Psoas muscle (tissue), 8 donors: ENCODE results near the gene CELF4. TPM values are rescaled to one million over a fixed set of nuclear protein-coding genes. Genes with fewer than 3 reads are reported as not detected.

Source experiments
- ATAC-seq, 4 donors: fragments of 200-7000 bp; cut with Tn5 transposase; one replicate each; pipeline ENCODE4 v1.9.1; 2020; ENCODE audit warnings: moderate library complexity in 3 of 4, mild to moderate bottlenecking in 2 of 4
- DNase-seq, 2 donors: peaks; one replicate each; pipeline ENCODE4 v3.0.0-alpha.2; 2020
- H3K27ac ChIP-seq: fragments of 200-600 bp; one replicate; pipeline ENCODE4 v1.8.0; 2022
- H3K27me3 ChIP-seq, 3 donors: fragments of 200-600 bp in 1 of 3; one replicate each; pipeline versions ENCODE4 v1.6.1 to v1.8.0; 2013 to 2022; ENCODE audit warnings: low read length in 2 of 3, mild to moderate bottlenecking in 2 of 3, moderate library complexity in 1 of 3; ENCODE audit not compliant: insufficient read depth in 3 of 3
- H3K36me3 ChIP-seq, 2 donors: fragments of 200-600 bp in 1 of 2; one replicate each; pipeline versions ENCODE4 v1.6.1 to v1.8.0; 2013 to 2022; ENCODE audit warnings: low read depth in 1 of 2, mild to moderate bottlenecking in 1 of 2, moderate library complexity in 1 of 2; ENCODE audit not compliant: insufficient read depth in 1 of 2
- H3K4me1 ChIP-seq: fragments of 200-600 bp; one replicate; pipeline ENCODE4 v1.8.0; 2022
- H3K4me3 ChIP-seq: fragments of 200-600 bp; one replicate; pipeline ENCODE4 v1.8.0; 2022; ENCODE audit warnings: mild to moderate bottlenecking
- H3K9me3 ChIP-seq: fragments of 200-600 bp; one replicate; pipeline ENCODE4 v1.8.0; 2022
- CTCF ChIP-seq: fragments of 200-600 bp; IDR thresholded peaks from one replicate; pipeline ENCODE4 v1.8.0; 2022; ENCODE audit warnings: antibody characterized with exemption
- WGBS, 3 donors: extraction: QIAGEN DNeasy Blood & Tissue Kit; methylation state at CpG; one replicate each; pipeline versions ENCODE4 v1.1.6 to v1.1.7; 2013; 5-methylcytosine and 5-hydroxymethylcytosine counted together
- intact Hi-C, 2 donors: fragments of 100-400 bp; cut with DNase I; formaldehyde crosslinking; loops; one replicate each; pipeline versions ENCODE4 v1.11.0 to v1.14.2; 2022
- polyA plus RNA-seq, 3 donors: library from polyadenylated mRNA; stranded (reverse); fragments of 200-250 nt; gene quantifications; one replicate each; pipeline ENCODE4 v1.2.3, GENCODE V29; 2013
- total RNA-seq, 4 donors: library from RNA; stranded (reverse); fragmentation: NEBNext Ultra II Directional in 2 of 4; extraction: Animal tissue kit (Norgen Biotek cat#: 25700) in 2 of 4; gene quantifications; one replicate each; pipeline versions ENCODE4 v1.2.1 to v1.2.4, GENCODE V29; 2021 to 2023
- donor health status: healthy with polysubstance abuse.
- donor health status: DM: no; HTN: no; CAD: no; lungs with moderate emphysema.
- donor health status: Bipolar disorder and iron deficiency.
- donor health status: healthy.
- donor health status: DM: yes; HTN: yes; CAD: no.
- donor health status: DM: no; HTN: no; CAD: no.
- donor health status: DM: no; HTN: no; CAD: no.
- donor health status: DM: yes; HTN: yes; CAD: no.

The CELF4 gene
- total and polyA plus RNA-seq, 7 donors, result 0.17 to 0.28 (median 0.17) TPM; not detected in 3

- no peak for ATAC-seq
- no peak overlapping the region for H3K27ac ChIP-seq
- intact Hi-C loops, result loop anchor here in 1 of 2 donors (5.0 kb wide), 1 partner anchor 91 kb away; no protein-coding TSS in a partner anchor
- no peak overlapping the region for H3K4me3 ChIP-seq
- no peaks in the 10 kb centered on the region for H3K9me3 ChIP-seq
- WGBS, 3 donors, result 86 to 93% (median 93%) methylated on average over 10 of the region's 10 CpGs
- no peaks in the 10 kb centered on the region for H3K36me3 ChIP-seq
- no peaks in the 10 kb centered on the region for H3K4me1 ChIP-seq
- TF ChIP-seq CTCF, result no peak
- peaks cover 0 to 25% (median 12%) of the 10 kb centered on the region in 3 donors for H3K27me3 ChIP-seq
- DNase-seq, result no peak
These were observed 119.8 kb downstream of the CELF4 start for GRCh38 chr18:37445836-37446235.

GRCh38 chr18:37445368-37445767 is 120.2 kb downstream of the CELF4 start:
- peaks cover 0 to 25% (median 10%) of the 10 kb centered on the region in 3 donors for H3K27me3 ChIP-seq
- 52 to 68% (median 65%) methylated on average over 7 of the region's 7 CpGs for WGBS, 3 donors
- no peak for ATAC-seq

GRCh38 chr18:37443325-37444055 is 122.1 kb downstream of the CELF4 start:
- 64 to 75% (median 68%) methylated on average over 12 of the region's 12 CpGs for WGBS, 3 donors
- H3K27me3 ChIP-seq, result peaks cover 0 to 25% (median 8%) of the 10 kb centered on the region in 3 donors

More at GRCh38 chr18:37445368-37445767, 120.2 kb downstream of the CELF4 start:
- H3K4me1 ChIP-seq, result no peaks in the 10 kb centered on the region
- H3K4me3 ChIP-seq, result no peak overlapping the region
- intact Hi-C loops, result loop anchor here in 1 of 2 donors (5.0 kb wide), 1 partner anchor 92 kb away; no protein-coding TSS in a partner anchor
- no peak for TF ChIP-seq CTCF
- no peaks in the 10 kb centered on the region for H3K36me3 ChIP-seq
- H3K9me3 ChIP-seq, result no peaks in the 10 kb centered on the region
- no peak for DNase-seq
- no peak overlapping the region for H3K27ac ChIP-seq

GRCh38 chr18:37442477-37442876 is 123.1 kb downstream of the CELF4 start:
- no peak overlapping the region for H3K27ac ChIP-seq
- H3K27me3 ChIP-seq, result peaks cover 0 to 25% (median 13%) of the 10 kb centered on the region in 3 donors
- intact Hi-C loops, result no loop called here
- 45 to 55% (median 52%) methylated on average over 11 of the region's 11 CpGs for WGBS, 3 donors
- no peaks in the 10 kb centered on the region for H3K4me1 ChIP-seq
- ATAC-seq (no peak), DNase-seq (no peak)
- H3K9me3 ChIP-seq, result no peaks in the 10 kb centered on the region
- H3K4me3 ChIP-seq, result no peak overlapping the region
- no peaks in the 10 kb centered on the region for H3K36me3 ChIP-seq
- no peak for TF ChIP-seq CTCF

More at GRCh38 chr18:37443325-37444055, 122.1 kb downstream of the CELF4 start:
- Histone ChIP-seq H3K9me3 (no peaks in the 10 kb centered on the region), H3K4me3 (no peak overlapping the region), H3K27ac (no peak overlapping the region), H3K4me1 (no peaks in the 10 kb centered on the region), H3K36me3 (no peaks in the 10 kb centered on the region)
- TF ChIP-seq CTCF, result no peak
- DNase-seq, result no peak
- ATAC-seq, result no peak
- intact Hi-C loops, result no loop called here
